Smooth muscle cell (in vitro differentiated cells): ENCODE data around the gene GATA2. TPM values are rescaled to one million over a fixed set of nuclear protein-coding genes. Genes with fewer than 3 reads are reported as not detected.

Source experiments
- DNase-seq: peaks from one replicate; lab custom pipeline; 2025; ENCODE audit not compliant: unreplicated experiment; lab: John Stamatoyannopoulos, UW
- H2AFZ ChIP-seq: fragments of 200-600 bp; sonication (generic); 2 replicates; pipeline ENCODE4 v1.6.0; 2016; ENCODE audit warnings: antibody characterized with exemption, low read depth, mild to moderate bottlenecking
- H3F3A ChIP-seq: fragments of 200-600 bp; sonication (generic); 2 replicates; pipeline ENCODE4 v1.6.0; 2017; ENCODE audit warnings: antibody characterized with exemption, low read depth
- H3K27ac ChIP-seq: fragments of 200-600 bp; sonication (generic); 2 replicates; pipeline ENCODE4 v1.5.1; 2016; ENCODE audit warnings: low read depth, mild to moderate bottlenecking
- H3K27me3 ChIP-seq: fragments of 200-600 bp; sonication (generic); 2 replicates; pipeline ENCODE4 v1.6.1; 2016; ENCODE audit warnings: low read depth, mild to moderate bottlenecking
- H3K36me3 ChIP-seq: fragments of 200-600 bp; sonication (generic); 2 replicates; pipeline ENCODE4 v1.5.1; 2016; ENCODE audit warnings: low read depth
- H3K4me1 ChIP-seq: fragments of 200-600 bp; sonication (generic); 2 replicates; pipeline ENCODE4 v1.5.1; 2016; ENCODE audit warnings: low read depth
- H3K4me2 ChIP-seq: fragments of 200-600 bp; sonication (generic); 2 replicates; pipeline ENCODE4 v1.6.0; 2016; ENCODE audit warnings: mild to moderate bottlenecking
- H3K4me3 ChIP-seq: fragments of 200-600 bp; sonication (generic); 2 replicates; pipeline ENCODE4 v1.5.1; 2016; ENCODE audit warnings: mild to moderate bottlenecking
- H3K79me2 ChIP-seq: fragments of 200-600 bp; sonication (generic); 2 replicates; pipeline ENCODE4 v1.6.0; 2016; ENCODE audit warnings: low read depth, mild to moderate bottlenecking
- H3K9ac ChIP-seq: fragments of 200-600 bp; sonication (generic); 2 replicates; pipeline ENCODE4 v1.6.0; 2016; ENCODE audit warnings: low read depth
- H3K9me3 ChIP-seq: fragments of 200-600 bp; sonication (generic); replicated peaks from 2 replicates; pipeline ENCODE4 v1.5.1; 2016; ENCODE audit warnings: low read depth
- H4K20me1 ChIP-seq: fragments of 200-600 bp; sonication (generic); 2 replicates; pipeline ENCODE4 v1.6.0; 2016; ENCODE audit warnings: low read depth
- WGBS: methylation state at CpG from one replicate; pipeline ENCODE4 v1.1.7; 2016; ENCODE audit warnings: low lambda C conversion rate; 5-methylcytosine and 5-hydroxymethylcytosine counted together
- polyA plus RNA-seq: library from polyadenylated mRNA; unstranded; fragments of >200 nt; fragmentation: Nextera tagmentation; extraction: Ambion mirVana; gene quantifications from 2 replicates; pipeline ENCODE4 v1.2.1, GENCODE V29; 2016
- total RNA-seq: library from RNA; depleted of rRNA; stranded (reverse); fragments of >200 nt; gene quantifications from 2 replicates; pipeline ENCODE4 v1.2.3, GENCODE V29; 2014
- TF ChIP-seq, protein P1 (sequence below): fragments of 200-600 bp; sonication (generic); IDR thresholded peaks from 2 replicates; pipeline ENCODE4 v1.5.1; 2017; ENCODE audit warnings: borderline replicate concordance, mild to moderate bottlenecking, antibody characterized with exemption; ENCODE audit not compliant: insufficient read depth, poor library complexity, severe bottlenecking

The GATA2 gene
- total and polyA plus RNA-seq, 2 experiments from 2014 or later: 5.8 to 6.8 TPM

DNA sequence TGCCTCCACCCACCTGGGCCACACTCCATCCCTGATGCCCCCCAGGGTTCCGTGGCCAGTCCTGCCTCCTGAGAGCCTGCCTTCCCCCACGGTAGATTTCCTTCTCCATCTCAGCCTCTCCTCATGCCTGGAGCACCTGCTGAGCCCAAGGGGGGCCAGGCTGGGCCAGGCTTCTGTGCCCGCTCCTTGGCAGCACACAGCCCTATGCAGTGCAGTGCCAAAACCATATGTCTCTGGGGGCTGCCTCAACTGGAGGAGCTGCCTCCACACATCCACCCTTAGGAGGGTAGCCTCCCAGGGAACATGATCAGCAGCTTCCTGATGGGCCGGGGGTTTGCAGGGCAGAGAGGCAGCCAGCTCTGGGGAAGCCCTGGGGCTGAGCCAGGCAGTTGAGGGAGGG lies 24.6 kb upstream of the GATA2 start:
- WGBS: 87% methylated on average over 4 of the region's 4 CpGs
- H3K4me3 ChIP-seq: no peak overlapping the region

GRCh38 chr3:128515967-128516366 lies 23.0 kb upstream of the GATA2 start:
- no peaks in the 10 kb centered on the region for H3K79me2 ChIP-seq
- peaks cover 7% of the 10 kb centered on the region for H3K9me3 ChIP-seq
- H2AFZ ChIP-seq: no peak overlapping the region
- no peaks in the 10 kb centered on the region for H3K36me3 ChIP-seq
- TF ChIP-seq, protein P1, sequence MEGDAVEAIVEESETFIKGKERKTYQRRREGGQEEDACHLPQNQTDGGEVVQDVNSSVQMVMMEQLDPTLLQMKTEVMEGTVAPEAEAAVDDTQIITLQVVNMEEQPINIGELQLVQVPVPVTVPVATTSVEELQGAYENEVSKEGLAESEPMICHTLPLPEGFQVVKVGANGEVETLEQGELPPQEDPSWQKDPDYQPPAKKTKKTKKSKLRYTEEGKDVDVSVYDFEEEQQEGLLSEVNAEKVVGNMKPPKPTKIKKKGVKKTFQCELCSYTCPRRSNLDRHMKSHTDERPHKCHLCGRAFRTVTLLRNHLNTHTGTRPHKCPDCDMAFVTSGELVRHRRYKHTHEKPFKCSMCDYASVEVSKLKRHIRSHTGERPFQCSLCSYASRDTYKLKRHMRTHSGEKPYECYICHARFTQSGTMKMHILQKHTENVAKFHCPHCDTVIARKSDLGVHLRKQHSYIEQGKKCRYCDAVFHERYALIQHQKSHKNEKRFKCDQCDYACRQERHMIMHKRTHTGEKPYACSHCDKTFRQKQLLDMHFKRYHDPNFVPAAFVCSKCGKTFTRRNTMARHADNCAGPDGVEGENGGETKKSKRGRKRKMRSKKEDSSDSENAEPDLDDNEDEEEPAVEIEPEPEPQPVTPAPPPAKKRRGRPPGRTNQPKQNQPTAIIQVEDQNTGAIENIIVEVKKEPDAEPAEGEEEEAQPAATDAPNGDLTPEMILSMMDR: no peak
- no peak overlapping the region for H3K27ac ChIP-seq
- no peak for DNase-seq
- WGBS: 80% methylated on average over 1 of the region's 1 CpG
- H3K4me1 ChIP-seq: no peaks in the 10 kb centered on the region
- H3K4me3 ChIP-seq: no peak overlapping the region
- H4K20me1 ChIP-seq: no peaks in the 10 kb centered on the region
- no peak overlapping the region for H3K4me2 ChIP-seq
- H3K9ac ChIP-seq: no peak overlapping the region
- peaks cover 15% of the 10 kb centered on the region for H3K27me3 ChIP-seq
- H3F3A ChIP-seq: no peaks in the 10 kb centered on the region

More for the DNA sequence above, 24.6 kb upstream of the GATA2 start:
- Histone ChIP-seq H3K9ac (no peak overlapping the region), H3K4me1 (no peaks in the 10 kb centered on the region), H3K9me3 (peaks cover 7% of the 10 kb centered on the region), H2AFZ (no peak overlapping the region), H3K36me3 (no peaks in the 10 kb centered on the region), H3K79me2 (no peaks in the 10 kb centered on the region), H4K20me1 (no peaks in the 10 kb centered on the region), H3F3A (no peaks in the 10 kb centered on the region), H3K27me3 (peaks cover 20% of the 10 kb centered on the region), H3K27ac (no peak overlapping the region), H3K4me2 (no peak overlapping the region)
- TF ChIP-seq, protein P1: no peak
- no peak for DNase-seq

DNA sequence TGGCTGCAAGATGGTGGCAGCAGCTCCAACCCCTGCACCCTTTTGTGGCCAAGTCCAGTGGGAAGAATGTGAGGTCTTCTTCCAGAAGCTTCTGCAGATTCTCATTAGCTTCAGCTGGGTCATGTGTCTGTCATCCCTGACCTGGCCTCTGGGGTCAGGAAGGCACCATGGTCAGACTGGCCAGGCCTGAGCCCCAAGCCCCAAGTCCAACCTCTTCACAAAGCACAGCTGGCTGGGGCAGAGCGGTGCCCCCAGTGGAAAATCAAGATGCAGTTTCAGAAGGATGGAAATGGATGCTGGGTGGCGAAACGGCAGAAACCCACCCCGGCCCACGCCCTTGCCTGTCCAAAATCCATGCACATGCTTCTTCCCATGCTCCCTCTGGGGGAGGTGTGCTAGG lies 15.9 kb upstream of the GATA2 start:
- TF ChIP-seq, protein P1: no peak
- Histone ChIP-seq H3K79me2 (no peaks in the 10 kb centered on the region), H3K4me2 (no peak overlapping the region), H3F3A (no peaks in the 10 kb centered on the region), H3K4me1 (no peaks in the 10 kb centered on the region), H2AFZ (no peak overlapping the region), H3K27me3 (no peaks in the 10 kb centered on the region), H4K20me1 (no peaks in the 10 kb centered on the region), H3K27ac (no peak overlapping the region), H3K36me3 (no peaks in the 10 kb centered on the region), H3K9ac (no peak overlapping the region), H3K4me3 (no peak overlapping the region), H3K9me3 (peaks cover 2% of the 10 kb centered on the region)
- DNase-seq: no peak
- 89% methylated on average over 5 of the region's 5 CpGs for WGBS

DNA sequence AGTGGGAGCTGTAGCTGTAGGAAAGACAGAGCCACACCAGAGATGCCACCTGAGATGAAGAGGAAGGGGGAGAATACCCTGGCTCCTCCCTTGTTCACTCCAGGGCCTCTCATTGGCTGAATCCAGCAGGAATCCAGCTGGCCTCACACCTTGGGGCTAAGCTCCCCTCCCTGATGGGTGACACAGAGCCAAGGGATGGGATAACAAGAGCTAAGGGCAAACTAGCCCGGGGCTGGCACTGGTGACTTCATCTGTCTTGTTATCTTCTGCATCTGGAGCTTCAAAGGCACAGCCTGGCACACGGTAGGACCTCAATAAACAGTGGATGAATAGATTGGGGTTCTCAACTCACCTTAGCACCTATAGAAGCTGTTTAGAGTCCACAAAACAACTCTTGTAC lies 13.8 kb upstream of the GATA2 start:
- H3K79me2 ChIP-seq: no peaks in the 10 kb centered on the region
- H3K4me2 ChIP-seq: no peak overlapping the region
- H3K4me3 ChIP-seq: no peak overlapping the region
- H3F3A ChIP-seq: no peaks in the 10 kb centered on the region
- H3K9me3 ChIP-seq: no peaks in the 10 kb centered on the region
- H3K4me1 ChIP-seq: no peaks in the 10 kb centered on the region
- no peak overlapping the region for H3K27ac ChIP-seq
- WGBS: 70% methylated on average over 2 of the region's 2 CpGs
- no peak overlapping the region for H2AFZ ChIP-seq
- DNase-seq: no peak
- no peak overlapping the region for H3K9ac ChIP-seq
- H3K27me3 ChIP-seq: no peaks in the 10 kb centered on the region
- no peaks in the 10 kb centered on the region for H3K36me3 ChIP-seq
- H4K20me1 ChIP-seq: no peaks in the 10 kb centered on the region
- TF ChIP-seq, protein P1: no peak
